CD4-positive, alpha-beta T cell treated with Interleukin-4 for 1 hour (primary cell): ENCODE data around the gene VWC2L.

Experiments used
- DNase-seq, 2 donors: peaks; one replicate each; pipeline ENCODE4 v3.0.0-alpha.2; 2020 to 2022

VWC2L gene

DNA sequence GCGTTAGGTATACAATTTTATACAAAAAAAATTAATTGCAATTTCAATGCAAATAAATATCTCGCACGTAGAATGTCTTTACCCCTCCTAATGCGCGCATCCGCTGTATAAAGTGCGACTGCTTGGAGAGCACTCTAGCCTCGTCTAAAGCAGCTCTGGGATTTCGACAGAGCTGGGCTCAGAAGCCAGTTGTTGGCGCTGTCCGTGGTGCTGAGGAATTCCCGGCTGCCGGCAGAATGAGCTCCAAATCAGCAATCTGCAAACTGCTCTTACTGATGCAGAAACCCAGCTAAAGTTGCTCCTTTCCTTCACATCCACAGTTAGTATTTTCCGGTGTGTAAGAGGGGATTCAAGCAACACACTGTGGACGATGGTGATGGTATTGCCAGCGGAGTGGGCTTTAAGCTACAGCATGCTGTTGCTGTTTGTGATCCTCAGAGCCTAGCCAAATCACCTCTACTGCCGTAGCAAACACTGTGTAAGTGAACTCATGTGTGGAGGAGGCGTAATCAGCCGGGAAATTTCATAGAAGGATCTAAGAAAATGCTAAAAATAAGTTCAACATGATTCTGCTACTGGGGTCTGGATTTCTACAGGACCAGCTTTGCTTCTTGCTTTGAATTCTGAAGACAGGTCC is at the start of gene VWC2L:
Gene VWC2L, plus strand, starts transcription at position 137 of the 637 bp plus-strand sequence. CDS start 3,140 bp downstream, outside the sequence.
- peak in 1 of 2 donors; percentile 4 for DNase-seq

- DNase-seq = no peak
Observed at GRCh38 chr2:214361116-214361515, 49.7 kb upstream of the VWC2L start.

DNA sequence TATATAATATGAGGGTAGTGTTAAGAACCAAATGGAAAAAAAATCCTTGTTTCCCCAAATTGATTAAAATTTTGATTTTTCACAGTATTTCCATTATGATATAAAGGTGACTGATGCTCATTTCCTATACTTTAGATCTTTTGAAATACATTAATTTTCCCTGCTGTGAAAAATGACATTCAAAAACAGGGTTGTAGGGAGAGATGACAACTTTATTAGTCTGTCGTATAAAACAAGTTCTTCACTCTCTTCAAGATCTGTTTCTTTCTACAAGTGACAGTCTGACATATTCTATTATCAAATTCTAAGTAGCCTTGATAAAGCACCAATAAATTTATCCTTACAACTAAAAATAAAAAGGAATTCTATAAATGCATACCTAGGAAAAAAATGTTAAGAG is 45.3 kb upstream of the VWC2L start:
- DNase-seq = no peak

DNA sequence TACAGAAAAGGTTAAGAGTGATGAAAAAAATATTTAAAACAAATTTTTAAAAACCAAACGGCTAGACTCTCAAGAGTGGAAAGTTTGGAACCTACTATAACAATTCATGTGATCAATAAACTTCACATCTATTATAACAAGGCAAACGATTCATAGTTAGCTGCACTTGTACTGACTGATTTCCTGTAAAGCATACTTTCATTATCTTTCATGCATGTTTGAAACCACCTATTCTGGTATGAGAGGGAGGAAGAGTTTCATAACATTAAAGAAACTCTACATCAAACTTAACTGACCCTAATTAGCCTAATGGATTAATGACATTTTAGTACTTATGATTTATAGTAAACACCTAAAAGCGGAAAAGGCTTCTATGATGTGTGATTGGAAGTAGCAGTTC is 43.7 kb upstream of the VWC2L start:
- DNase-seq = no peak

DNA sequence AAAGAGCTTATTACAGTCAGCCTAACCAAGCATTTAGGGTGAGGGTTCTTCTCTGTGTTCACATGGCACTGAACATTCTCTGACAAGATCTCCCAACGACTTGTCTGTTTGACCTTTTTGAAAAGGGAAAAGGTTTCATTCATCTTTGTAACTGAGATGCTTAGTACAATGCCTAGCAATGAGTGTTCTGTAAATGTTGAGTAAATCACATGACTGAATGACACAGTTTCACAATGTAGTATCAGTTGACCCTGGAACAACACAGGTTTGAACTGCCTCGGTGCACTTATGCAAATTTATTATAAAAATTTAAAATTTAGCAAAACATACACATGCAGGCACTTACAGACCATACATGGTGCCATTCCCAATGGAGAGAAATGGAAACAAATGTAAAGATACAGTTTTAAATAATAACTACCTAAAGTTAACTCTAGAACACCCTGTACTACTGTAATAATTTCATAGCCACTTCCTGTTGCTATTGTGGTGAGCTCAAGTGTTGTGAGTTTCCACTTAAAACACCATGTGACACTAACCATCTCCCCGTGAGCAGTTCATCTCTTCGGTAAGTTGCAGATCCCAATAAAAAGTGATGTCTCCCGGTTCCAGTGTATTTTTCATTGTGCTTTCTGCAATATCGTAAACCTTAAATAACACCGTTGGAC is 34.1 kb upstream of the VWC2L start:
- no peak for DNase-seq

- no peak for DNase-seq
Observed at GRCh38 chr2:214377286-214377624, 33.6 kb upstream of the VWC2L start.

GRCh38 chr2:214378455-214379103 is 32.3 kb upstream of the VWC2L start:
- DNase-seq = no peak

- DNase-seq = no peak
Observed at GRCh38 chr2:214379227-214379626, 31.6 kb upstream of the VWC2L start.

GRCh38 chr2:214380681-214381080 is 30.2 kb upstream of the VWC2L start:
- no peak for DNase-seq

GRCh38 chr2:214382229-214382628 is 28.6 kb upstream of the VWC2L start:
- DNase-seq = no peak

DNA sequence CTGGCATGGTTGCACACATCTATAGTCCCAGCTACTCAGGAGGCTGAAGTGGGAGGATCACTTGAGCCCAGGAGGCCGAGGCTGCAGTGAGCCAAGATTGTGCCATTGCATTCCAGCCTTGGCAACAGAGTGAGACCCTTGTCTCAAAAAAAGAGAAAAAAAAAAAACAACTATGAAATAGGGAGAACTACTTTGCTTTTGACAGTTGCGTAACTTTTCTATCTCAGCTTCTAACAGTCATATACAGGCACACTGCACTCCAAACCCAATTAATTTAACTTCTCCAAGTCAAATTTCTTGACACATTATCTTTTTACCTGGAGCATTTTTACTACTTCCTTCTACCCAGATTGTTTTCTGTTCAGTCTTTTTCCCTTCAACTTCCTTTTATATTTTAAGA is 24.1 kb upstream of the VWC2L start:
- no peak for DNase-seq

- DNase-seq = no peak
Observed at GRCh38 chr2:214389334-214389733, 21.5 kb upstream of the VWC2L start.

DNA sequence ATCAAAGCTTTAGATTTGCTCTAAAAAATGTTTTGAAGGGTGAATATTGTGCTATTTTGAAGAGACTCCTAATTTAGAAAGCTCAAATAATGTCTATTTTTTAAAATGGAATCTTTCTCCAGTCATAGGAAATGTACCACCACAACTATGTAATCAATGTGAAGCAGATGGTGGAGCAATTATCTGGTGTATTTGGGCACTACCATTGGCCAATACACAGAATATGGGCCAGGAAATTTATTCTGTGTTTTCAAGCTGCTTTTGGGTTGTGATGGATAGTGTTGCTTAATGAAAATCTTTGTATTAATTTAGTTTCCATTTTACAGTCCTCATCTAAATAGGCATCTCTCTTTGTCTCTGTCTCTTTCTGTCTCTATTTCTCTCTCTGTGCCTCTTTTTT is 17.1 kb upstream of the VWC2L start:
- DNase-seq = no peak

DNA sequence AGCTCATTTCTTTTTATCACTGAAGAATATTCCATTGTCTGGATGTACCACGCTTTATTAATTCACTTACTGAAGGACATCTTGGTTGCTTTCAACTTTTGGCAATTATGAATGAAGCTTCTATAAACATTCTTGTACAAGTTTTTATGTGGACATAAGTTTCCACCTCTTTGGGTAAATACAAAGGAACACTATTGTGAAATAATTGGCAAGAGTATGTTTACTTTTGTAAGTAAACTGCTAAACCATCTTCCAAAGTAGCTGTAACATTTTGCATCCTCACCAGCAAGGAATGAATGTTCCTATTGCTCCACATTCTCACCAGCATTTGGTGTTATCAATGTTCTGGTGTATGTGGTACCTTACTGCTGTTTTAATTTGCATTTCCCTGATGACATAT is 15.8 kb upstream of the VWC2L start:
- DNase-seq = no peak

GRCh38 chr2:214401580-214401979 is 9.3 kb upstream of the VWC2L start:
- no peak for DNase-seq

GRCh38 chr2:214410128-214410775 is 602 bp upstream of the VWC2L start:
- DNase-seq = no peak

DNA sequence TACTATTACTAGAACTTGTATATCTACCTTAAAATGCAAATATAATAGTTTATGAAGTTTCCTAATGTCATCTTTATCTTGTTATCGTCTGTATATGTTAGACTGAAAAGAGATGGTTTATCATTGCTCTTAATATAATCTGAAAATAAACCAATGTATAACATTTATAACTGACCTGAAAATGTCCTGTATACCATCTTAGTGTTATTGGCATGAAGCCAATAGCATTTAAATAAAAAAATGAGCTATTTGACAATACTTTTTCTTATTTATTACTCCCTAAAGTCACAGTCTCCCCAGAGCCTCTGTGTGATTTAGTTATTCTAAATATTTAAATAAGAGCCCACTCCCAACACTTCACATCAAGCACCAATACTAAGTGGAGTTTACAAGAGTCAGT is 1.8 kb downstream of the VWC2L start:
- no peak for DNase-seq

- DNase-seq = no peak
Observed at GRCh38 chr2:214436470-214436869, 25.6 kb downstream of the VWC2L start.

DNA sequence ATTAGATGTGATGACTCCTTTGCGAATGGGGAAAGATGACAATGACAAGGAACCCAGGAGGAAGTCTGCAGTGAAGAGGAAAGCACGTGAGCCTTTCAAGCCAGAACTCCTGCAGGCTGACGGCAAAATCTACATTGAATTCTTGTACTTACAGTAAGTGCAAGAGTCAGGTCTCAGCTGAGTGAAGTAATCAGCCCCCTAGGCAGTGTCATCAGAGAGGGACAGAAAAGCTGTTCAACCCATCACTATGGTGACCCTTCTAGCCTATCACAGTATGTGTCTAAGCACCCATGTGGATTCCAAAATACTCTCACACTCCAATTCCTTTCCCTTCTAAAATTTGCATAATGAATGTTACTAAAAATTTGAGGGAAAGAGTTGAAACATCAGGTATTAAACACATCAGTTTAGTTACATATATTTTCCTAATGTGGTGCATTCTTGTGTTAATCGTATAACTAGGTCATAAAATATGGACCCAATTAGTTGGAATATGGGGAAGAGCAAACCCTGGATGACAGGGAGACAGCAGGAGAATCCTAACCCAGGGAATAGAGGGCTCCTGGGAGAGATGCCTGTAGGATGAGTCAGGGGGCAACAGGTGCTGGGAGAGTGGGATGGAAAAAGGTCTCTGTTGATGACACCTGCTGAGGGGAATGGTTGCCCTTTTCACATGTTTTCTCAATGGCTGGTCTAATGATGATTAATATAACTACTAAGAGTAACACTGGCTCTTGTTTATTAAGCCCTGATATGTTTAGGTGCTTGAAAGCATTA is 39.5 kb downstream of the VWC2L start:
- no peak for DNase-seq

- DNase-seq = no peak
Observed at GRCh38 chr2:214451516-214452275, 40.8 kb downstream of the VWC2L start.

DNA sequence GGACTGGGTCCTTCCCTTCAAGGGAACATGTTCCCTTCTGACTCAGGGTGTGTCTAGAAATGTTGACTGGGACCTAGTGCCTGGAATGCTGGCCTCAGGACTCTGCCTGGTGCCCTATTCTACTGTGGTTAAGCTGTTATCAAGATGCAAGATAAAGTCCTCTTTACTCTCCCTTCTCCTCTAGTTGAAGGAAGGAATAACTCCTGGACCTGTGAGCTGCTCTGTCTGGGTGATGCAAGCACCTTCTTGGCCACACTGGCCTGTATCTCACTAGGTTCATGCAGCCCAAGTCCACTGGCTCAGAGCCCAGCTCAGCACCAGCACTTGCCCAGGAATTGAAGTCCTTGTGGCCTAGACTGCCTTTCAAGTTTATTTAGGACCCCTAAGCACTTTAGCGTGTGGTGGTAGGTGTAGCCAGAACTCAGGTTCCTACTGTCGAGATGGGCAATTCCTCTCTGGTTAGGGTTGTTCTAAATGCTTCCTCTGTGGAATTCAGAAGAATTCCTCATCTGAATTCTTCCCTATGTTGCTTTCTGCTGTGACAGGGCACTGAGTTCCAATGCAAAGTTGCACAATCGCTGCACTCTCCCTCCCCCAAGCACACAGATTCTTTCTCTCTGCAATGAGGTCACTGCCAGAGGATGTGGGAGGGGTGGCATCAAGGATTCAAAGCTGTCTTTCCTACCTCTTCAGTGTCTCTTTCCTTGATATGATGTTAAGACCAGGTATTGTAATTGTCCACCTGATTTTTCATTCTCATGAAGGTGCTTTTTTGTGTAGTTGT is 54.7 kb downstream of the VWC2L start:
- no peak for DNase-seq

DNA sequence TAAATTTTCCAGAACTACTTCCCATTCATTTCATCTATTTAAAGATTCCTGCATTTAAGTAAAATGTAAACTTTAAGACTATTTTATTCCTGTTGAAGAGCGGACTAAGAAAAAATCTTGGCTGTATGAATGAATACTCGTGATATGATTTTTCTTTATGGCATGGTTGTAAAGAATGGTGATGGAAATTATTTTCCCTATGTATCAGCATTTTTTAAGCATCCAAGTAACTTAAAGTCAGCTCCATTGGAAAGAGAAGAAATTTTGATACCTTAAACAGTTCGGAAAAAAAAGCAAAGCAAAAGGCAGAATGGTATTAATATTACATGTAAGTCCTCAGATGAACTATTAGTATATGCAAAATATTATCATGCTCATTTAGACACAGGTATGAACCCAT is 58.9 kb downstream of the VWC2L start:
- DNase-seq = no peak
